HG03066 (cell line): ENCODE measurements around the gene SH3BP5.

Experiments used
- ATAC-seq: cut with Tn5 transposase; IDR thresholded peaks from one replicate; pipeline ENCODE4 v1.9.1; 2021; ENCODE audit warnings: low read depth; ENCODE audit not compliant: unreplicated experiment

The SH3BP5 gene

DNA sequence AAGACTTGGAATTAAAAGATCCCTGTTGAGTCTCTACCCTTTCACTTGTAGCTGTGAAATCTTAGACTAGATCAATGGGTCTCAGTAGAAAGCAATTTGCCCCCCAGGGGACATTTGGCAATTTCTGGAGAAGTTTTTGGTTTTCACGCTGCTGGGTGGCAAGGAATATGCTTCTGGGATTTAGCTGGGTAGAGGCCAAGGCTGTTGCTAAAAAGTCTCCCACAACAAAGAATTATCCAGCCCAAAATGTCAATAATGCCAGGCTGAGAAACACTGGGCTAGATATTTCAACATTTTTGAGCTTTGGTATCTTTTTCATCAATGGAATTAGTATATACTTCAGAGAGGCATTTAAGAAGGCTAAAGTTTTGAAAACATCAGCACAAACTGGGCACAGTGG lies 117.6 kb downstream of the SH3BP5 start:
- no peak for ATAC-seq

DNA sequence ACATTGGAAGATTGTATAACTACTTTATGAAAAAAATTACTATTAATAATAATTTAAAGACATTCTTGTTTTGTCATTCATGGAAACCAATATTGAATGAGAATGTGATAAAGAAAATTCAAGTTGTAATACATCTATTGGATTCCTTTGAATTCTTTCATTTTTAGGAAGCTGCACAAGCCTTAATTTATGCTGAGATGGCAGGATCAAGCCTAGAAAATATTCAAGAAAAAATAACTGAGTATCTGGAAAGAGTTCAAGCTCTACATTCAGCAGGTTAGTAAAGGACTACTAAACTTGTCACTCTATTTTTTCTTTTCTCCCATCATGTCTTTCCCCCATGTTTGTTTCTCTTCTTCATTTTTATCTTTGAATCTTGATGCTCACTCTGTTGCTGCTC lies 120.4 kb downstream of the SH3BP5 start:
- ATAC-seq = no peak

DNA sequence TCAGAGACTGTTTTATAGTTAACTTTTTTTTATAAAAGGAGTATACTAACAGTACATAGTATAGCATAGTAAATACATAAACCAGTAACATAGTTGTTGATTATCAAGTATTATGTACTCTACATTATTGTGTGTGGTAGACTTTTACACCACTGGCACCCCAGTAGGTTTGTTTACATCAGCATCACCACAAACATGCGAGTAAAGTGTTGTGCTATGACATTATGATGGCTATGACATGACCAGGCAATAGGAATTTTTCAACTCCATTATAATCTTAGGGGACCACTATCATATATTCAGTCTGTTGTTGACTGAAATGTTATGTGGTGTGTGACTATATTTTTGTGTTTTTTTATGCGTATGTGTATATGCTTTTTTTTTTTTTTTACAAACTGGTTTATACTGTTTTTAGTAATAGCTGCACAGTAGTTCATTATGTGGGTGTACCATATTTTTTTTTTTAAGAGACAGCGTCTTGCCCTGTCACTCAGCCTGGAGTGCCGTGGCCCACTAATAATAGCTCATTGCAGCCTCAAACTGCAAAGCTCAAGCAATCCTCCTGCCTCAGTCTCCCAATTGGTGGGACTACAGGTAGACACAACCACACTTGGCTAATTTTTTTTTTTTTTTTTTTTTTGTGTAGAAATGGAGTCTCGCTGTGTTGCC lies 124.4 kb downstream of the SH3BP5 start:
- no peak for ATAC-seq

DNA sequence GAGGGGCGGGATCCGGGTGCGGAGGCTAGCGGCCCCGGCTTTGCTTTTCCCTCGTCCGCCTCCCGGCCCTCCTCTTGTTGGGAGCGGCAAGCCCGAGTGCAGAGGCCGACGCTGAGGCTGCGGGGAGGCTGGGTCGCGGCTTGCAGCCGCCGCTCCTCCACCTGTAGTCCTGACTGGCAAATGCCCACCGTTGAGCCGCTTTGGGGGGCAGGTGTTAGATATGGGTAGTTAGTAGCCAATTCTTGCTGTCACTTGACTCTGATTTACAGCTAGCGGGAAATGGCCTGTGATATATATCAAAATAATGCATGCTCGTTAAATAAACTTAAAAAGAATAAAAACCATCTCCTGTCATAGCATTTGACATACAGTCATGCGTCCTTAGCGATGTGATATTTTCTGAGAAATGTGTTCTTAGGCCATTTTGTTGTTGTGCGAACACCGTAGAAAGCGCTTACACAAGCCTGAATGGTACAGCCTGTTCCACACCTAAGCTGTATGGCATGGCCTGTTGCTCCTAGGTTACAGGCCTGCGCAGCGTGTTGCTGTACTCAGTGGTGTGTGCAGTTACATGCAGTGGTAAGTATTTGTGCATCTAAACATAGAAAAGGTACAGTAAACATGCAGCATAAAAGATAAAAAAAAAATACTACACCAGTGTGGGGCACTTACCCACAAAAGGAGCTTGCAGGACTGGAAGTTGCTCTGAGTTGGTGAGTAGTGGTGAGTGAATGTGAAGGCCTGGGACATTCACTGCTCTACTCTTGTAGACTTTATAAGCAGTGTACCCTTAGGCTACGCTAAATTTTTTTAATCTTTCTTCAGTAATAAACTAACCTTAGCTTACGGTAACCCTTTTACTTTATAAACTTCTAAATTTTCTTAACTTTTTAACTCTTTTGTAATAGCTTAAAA lies 125.5 kb downstream of the SH3BP5 start:
- ATAC-seq = no peak

DNA sequence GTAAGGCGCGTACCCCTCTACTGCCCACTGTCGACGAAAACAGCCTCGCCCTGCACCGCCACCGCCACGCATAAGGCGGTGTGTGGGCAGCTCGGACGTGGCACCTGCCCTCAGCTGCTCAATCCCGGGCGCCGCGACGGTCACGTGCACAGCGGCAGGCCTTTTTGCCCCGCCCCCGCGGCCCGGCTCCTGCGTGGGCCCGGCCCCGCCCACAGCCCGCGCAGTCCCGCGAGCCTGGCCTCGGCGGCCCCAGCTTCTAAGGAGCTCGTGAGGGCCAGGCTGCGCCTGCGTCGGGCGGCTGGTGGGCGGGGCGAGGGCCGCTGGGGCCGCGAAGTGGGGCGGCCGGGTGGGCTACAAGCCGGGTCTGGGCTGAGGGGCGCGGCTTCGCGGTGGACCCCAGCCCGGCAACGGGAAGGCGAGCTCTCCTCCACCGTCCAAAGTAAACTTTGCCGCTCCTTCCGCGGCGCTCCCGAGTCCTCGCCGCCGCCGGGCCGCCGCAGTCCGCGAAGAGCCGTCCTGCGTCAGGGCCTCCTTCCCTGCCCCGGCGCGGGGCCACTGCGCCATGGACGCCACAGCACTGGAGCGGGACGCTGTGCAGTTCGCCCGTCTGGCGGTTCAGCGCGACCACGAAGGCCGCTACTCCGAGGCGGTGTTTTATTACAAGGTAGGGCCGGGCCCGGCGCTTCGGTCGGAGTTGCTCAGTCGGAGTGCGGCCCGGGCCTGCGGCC lies 126.3 kb downstream of the SH3BP5 start, which contains the start of gene CAPN7:
CAPN7 (plus strand) TSS at position 313 of the 728 bp plus-strand sequence; CDS start at position 563, 250 bp downstream.
- peak; percentile 82 for ATAC-seq

DNA sequence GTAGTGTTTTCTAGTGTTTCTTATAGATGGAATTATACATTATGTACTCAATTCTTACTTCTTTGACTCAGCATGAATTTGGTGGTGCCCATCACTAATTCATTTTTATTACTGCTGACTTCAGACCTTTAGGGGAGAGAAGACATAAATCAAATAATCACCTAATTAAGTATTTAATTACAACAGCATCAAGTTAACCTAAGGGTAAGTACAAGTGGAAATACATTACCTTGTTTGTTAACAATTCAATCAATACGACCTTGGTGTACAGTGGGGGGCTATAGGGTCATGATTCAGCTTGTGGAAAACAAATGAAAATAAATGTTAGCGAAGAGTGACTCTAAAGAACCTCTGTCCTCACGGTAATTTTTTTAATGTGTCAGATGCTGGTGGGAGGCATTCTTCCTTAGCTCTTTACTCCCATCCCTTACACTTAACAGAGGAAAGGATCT lies 126.9 kb downstream of the SH3BP5 start:
- no peak for ATAC-seq
